ENCODE data around the gene EFCAB11. TPM values are rescaled to one million over a fixed set of nuclear protein-coding genes. Genes with fewer than 3 reads are reported as not detected.

Gene EFCAB11
- total and polyA plus RNA-seq, 9 of the 15 experiments (the other 6 are each of a cell fraction or from before 2014, with no cell fraction given): 13.4 to 37.9 (median 17.4) TPM

DNA sequence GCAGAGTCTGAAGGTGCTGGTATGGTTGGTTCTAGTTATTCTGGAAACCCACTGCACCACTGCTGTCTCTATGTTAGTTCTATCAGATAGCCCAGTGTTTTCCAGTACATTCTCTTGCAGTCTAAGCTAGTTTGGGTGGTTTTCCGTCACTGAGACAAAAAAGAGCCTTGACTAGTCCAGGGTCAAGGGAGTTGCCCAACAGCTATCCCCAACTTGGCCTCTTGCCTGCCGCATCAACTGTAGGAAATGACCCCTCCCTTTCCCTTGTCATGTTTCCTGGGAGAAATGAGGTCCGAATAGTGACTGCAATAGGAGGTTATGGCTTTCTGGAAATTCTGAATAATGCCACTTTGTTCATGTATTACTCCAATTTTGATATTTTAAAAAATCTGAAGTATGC lies 160.4 kb downstream of the EFCAB11 start (continued):
- TF ChIP-seq, protein P1, sequence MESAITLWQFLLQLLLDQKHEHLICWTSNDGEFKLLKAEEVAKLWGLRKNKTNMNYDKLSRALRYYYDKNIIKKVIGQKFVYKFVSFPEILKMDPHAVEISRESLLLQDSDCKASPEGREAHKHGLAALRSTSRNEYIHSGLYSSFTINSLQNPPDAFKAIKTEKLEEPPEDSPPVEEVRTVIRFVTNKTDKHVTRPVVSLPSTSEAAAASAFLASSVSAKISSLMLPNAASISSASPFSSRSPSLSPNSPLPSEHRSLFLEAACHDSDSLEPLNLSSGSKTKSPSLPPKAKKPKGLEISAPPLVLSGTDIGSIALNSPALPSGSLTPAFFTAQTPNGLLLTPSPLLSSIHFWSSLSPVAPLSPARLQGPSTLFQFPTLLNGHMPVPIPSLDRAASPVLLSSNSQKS (CRISPR knock-in tag; IDR thresholded peaks at IDR 0.05): no peak
- no peak for TF ChIP-seq ZKSCAN8 (CRISPR knock-in tag; IDR thresholded peaks at IDR 0.05)

DNA sequence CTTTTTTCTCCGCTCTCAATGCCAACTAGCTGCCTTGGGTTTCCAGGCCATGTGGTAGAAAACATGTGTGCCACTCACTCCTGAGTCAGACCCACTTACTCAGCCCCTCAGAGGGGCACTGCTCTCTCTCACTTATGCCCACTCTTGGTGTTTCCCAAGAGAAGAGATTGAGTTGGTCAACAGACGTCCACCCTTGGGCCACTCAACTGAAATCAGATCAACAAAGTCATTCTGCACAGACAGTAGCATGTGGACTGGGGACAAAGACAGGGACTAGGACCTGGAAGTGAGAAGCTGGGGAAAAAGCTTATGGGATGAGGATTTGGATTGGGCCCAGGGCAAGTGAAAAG lies 161.2 kb downstream of the EFCAB11 start:
- no peak for FAIRE-seq
- no peak overlapping the region for H3K4me3 ChIP-seq
- no peaks in the 10 kb centered on the region for H3K4me1 ChIP-seq (replicated peaks in 1 of 2; ENCODE audit: control insufficient read depth in 2 of 2, insufficient read depth in 2 of 2, low read length in 2 of 2)
- H3K4me2 ChIP-seq (ENCODE audit: insufficient read depth, low read length): no peak overlapping the region
- H4K20me1 ChIP-seq (replicated peaks; ENCODE audit: control insufficient read depth, insufficient read depth, low read length): no peaks in the 10 kb centered on the region
- BruUV-seq (replicated peaks): no TSS peak
- ChIA-PET POLR2A (no interaction called here), CTCF (ENCODE audit: low intra/inter-chr PET ratio) (no interaction called here)
- H2AFZ ChIP-seq (ENCODE audit: low read depth, low read length): no peak overlapping the region
- H3K9me3 ChIP-seq (replicated peaks; ENCODE audit: control insufficient read depth, insufficient read depth, low read depth, low read length): no peaks in the 10 kb centered on the region
- intact Hi-C loops (cut with micrococcal nuclease): no loop called here
- in situ Hi-C loops (cut with MboI): no loop called here
- no peaks in the 10 kb centered on the region for H3K36me3 ChIP-seq (ENCODE audit: control insufficient read depth, insufficient read depth, low read length)
- no peaks in the 10 kb centered on the region for H3K79me2 ChIP-seq (ENCODE audit: control insufficient read depth, insufficient read depth, low read length)
- H3K27me3 ChIP-seq (ENCODE audit: control insufficient read depth in 2 of 2, insufficient read depth in 2 of 2, low read length in 2 of 2): no peaks in the 10 kb centered on the region; a peak in 1 of 5 replicates
- no peak for ATAC-seq
- no peak overlapping the region for H3K9ac ChIP-seq (ENCODE audit: insufficient read depth in 1 of 2, low read depth in 2 of 2, low read length in 2 of 2)
- DNase-seq (ENCODE audit: extremely low read depth in 1 of 4, low spot score in 3 of 4): no peak
- H3K27ac ChIP-seq (ENCODE audit: extremely low read depth, low read depth, low read length): no peak overlapping the region
- WGBS (ENCODE audit: insufficient coverage, low coverage, missing lambda C conversion rate): 0% methylated on average over 2 of the region's 2 CpGs
- no peaks in the 10 kb centered on the region for H3K9me1 ChIP-seq (ENCODE audit: control insufficient read depth, insufficient read depth, low read length)
- TF ChIP-seq, protein P2, sequence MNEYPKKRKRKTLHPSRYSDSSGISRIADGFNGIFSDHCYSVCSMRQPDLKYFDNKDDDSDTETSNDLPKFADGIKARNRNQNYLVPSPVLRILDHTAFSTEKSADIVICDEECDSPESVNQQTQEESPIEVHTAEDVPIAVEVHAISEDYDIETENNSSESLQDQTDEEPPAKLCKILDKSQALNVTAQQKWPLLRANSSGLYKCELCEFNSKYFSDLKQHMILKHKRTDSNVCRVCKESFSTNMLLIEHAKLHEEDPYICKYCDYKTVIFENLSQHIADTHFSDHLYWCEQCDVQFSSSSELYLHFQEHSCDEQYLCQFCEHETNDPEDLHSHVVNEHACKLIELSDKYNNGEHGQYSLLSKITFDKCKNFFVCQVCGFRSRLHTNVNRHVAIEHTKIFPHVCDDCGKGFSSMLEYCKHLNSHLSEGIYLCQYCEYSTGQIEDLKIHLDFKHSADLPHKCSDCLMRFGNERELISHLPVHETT (CRISPR knock-in tag; conservative IDR thresholded peaks at IDR 0.05 in 1 of 2, IDR thresholded peaks at IDR 0.05 in 1 of 2): no peak
- no peak for TF ChIP-seq PYGO2 (tag; IDR thresholded peaks at IDR 0.05)
- TF ChIP-seq, protein P3, sequence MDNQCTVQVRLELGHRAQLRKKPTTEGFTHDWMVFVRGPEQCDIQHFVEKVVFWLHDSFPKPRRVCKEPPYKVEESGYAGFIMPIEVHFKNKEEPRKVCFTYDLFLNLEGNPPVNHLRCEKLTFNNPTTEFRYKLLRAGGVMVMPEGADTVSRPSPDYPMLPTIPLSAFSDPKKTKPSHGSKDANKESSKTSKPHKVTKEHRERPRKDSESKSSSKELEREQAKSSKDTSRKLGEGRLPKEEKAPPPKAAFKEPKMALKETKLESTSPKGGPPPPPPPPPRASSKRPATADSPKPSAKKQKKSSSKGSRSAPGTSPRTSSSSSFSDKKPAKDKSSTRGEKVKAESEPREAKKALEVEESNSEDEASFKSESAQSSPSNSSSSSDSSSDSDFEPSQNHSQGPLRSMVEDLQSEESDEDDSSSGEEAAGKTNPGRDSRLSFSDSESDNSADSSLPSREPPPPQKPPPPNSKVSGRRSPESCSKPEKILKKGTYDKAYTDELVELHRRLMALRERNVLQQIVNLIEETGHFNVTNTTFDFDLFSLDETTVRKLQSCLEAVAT (IDR thresholded peaks at IDR 0.05): no peak
- no peak for TF ChIP-seq ERF (CRISPR knock-in tag; IDR thresholded peaks at IDR 0.05)
- TF ChIP-seq CHCHD3 (CRISPR knock-in tag; IDR thresholded peaks at IDR 0.05): no peak
- TF ChIP-seq ZC3H4 (CRISPR knock-in tag; IDR thresholded peaks at IDR 0.05; ENCODE audit: borderline replicate concordance): no peak
- no peak for TF ChIP-seq KHSRP (IDR thresholded peaks at IDR 0.05)
- no peak for TF ChIP-seq HMGN3 (IDR thresholded peaks at IDR 0.05; ENCODE audit: borderline replicate concordance, extremely low read depth, insufficient read length, low read depth, low read length)
- TF ChIP-seq, protein P4, sequence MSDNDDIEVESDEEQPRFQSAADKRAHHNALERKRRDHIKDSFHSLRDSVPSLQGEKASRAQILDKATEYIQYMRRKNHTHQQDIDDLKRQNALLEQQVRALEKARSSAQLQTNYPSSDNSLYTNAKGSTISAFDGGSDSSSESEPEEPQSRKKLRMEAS (CRISPR knock-in tag; IDR thresholded peaks at IDR 0.05): no peak
- no peak for TF ChIP-seq ZNF764 (CRISPR knock-in tag; IDR thresholded peaks at IDR 0.05; ENCODE audit: low read depth)
- no peak for TF ChIP-seq NCOA4 (IDR thresholded peaks at IDR 0.05; ENCODE audit: partially characterized antibody)
- no peak for TF ChIP-seq ZNF561 (CRISPR knock-in tag; conservative IDR thresholded peaks at IDR 0.05)
- TF ChIP-seq ARHGAP35 (IDR thresholded peaks at IDR 0.05; ENCODE audit: partially characterized antibody): no peak
- TF ChIP-seq CREM (IDR thresholded peaks at IDR 0.05; ENCODE audit: low read depth): no peak
- TF ChIP-seq, protein P5, sequence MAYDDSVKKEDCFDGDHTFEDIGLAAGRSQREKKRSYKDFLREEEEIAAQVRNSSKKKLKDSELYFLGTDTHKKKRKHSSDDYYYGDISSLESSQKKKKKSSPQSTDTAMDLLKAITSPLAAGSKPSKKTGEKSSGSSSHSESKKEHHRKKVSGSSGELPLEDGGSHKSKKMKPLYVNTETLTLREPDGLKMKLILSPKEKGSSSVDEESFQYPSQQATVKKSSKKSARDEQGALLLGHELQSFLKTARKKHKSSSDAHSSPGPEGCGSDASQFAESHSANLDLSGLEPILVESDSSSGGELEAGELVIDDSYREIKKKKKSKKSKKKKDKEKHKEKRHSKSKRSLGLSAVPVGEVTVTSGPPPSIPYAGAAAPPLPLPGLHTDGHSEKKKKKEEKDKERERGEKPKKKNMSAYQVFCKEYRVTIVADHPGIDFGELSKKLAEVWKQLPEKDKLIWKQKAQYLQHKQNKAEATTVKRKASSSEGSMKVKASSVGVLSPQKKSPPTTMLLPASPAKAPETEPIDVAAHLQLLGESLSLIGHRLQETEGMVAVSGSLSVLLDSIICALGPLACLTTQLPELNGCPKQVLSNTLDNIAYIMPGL (CRISPR knock-in tag; IDR thresholded peaks at IDR 0.05): no peak
